ENCODE data around the gene CAMK1D. TPM values are rescaled to one million over a fixed set of nuclear protein-coding genes. Genes with fewer than 3 reads are reported as not detected.

Gene CAMK1D
- total and polyA plus RNA-seq, 10 of the 15 experiments (the other 5 are each of a cell fraction or from before 2014, with no cell fraction given), result 2.1 to 35.5 (median 14.7) TPM

GRCh38 chr10:12691596-12691995, 342.2 kb downstream of the CAMK1D start:
- Histone ChIP-seq H3K9me3 (replicated peaks; ENCODE audit: control insufficient read depth, insufficient read depth, low read length) (no peaks in the 10 kb centered on the region), H3K36me3 (ENCODE audit: control insufficient read depth in 2 of 2, insufficient read depth in 2 of 2, low read length in 1 of 2) (no peaks in the 10 kb centered on the region), H3K4me3 (no peak overlapping the region), H4K20me1 (ENCODE audit: control insufficient read depth, insufficient read depth) (no peaks in the 10 kb centered on the region), H3K9ac (ENCODE audit: control insufficient read depth, insufficient read depth, low read length) (no peak overlapping the region), H3K4me1 (ENCODE audit: control insufficient read depth, insufficient read depth, low read length) (no peaks in the 10 kb centered on the region), H3K27me3 (replicated peaks in 1 of 2; ENCODE audit: control insufficient read depth in 2 of 2, insufficient read depth in 2 of 2, low read length in 1 of 2) (no peaks in the 10 kb centered on the region), H2AFZ (ENCODE audit: control insufficient read depth, low read depth, low read length) (no peak overlapping the region), H3K27ac (ENCODE audit: control insufficient read depth, insufficient read depth) (no peak overlapping the region), H3K79me2 (ENCODE audit: control insufficient read depth, insufficient read depth, low read length) (no peaks in the 10 kb centered on the region), H3K4me2 (ENCODE audit: control insufficient read depth, insufficient read depth) (no peak overlapping the region)
- DNase-seq (ENCODE audit: low read depth, low spot score) (no peak), ATAC-seq (no peak), FAIRE-seq (no peak)
- WGBS (ENCODE audit: insufficient coverage, insufficient replicate concordance, low lambda C conversion rate, missing lambda C conversion rate), result 92% methylated on average over 7 of the region's 7 CpGs
- ChIA-PET POLR2A (no interaction called here), SMC1A (ENCODE audit: uncharacterized antibody, unreplicated experiment) (interaction anchor here (1.1 kb wide), 1 partner anchor 19 kb away, joined by 3 read pairs; no protein-coding TSS in a partner anchor), CTCF (interaction anchor here (2.0 kb wide), 1 partner anchor 19 kb away, joined by 4 read pairs; no protein-coding TSS in a partner anchor), RAD21 (ENCODE audit: unreplicated experiment) (no interaction called here)
- in situ Hi-C loops (cut with MboI) (no loop called here), intact Hi-C loops (cut with micrococcal nuclease; ENCODE audit: unreplicated experiment) (no loop called here)
- no peak for TF ChIP-seq CBFB (IDR thresholded peaks at IDR 0.05; ENCODE audit: low read depth)
- no TSS peak for BruUV-seq (replicated peaks)

- Histone ChIP-seq H3K4me1 (ENCODE audit: control insufficient read depth, insufficient read depth, low read length) (no peaks in the 10 kb centered on the region), H3K9ac (ENCODE audit: control insufficient read depth, insufficient read depth, low read length) (no peak overlapping the region), H3K4me2 (ENCODE audit: control insufficient read depth, insufficient read depth) (no peak overlapping the region), H3K27ac (ENCODE audit: control insufficient read depth, insufficient read depth) (no peak overlapping the region), H3K27me3 (replicated peaks in 1 of 2; ENCODE audit: control insufficient read depth in 2 of 2, insufficient read depth in 2 of 2, low read length in 1 of 2) (no peaks in the 10 kb centered on the region), H2AFZ (ENCODE audit: control insufficient read depth, low read depth, low read length) (no peak overlapping the region), H4K20me1 (ENCODE audit: control insufficient read depth, insufficient read depth) (no peaks in the 10 kb centered on the region), H3K4me3 (no peak overlapping the region), H3K36me3 (ENCODE audit: control insufficient read depth in 2 of 2, insufficient read depth in 2 of 2, low read length in 1 of 2) (no peaks in the 10 kb centered on the region; a peak in 1 of 4 replicates), H3K79me2 (ENCODE audit: control insufficient read depth, insufficient read depth, low read length) (no peaks in the 10 kb centered on the region), H3K9me3 (replicated peaks; ENCODE audit: control insufficient read depth, insufficient read depth, low read length) (no peaks in the 10 kb centered on the region; the same call in 2 of the 3 replicates)
- in situ Hi-C loops (cut with MboI), result no loop called here
- DNase-seq (ENCODE audit: low read depth, low spot score), result no peak
- BruUV-seq (replicated peaks), result no TSS peak
- POLR2A ChIA-PET, result no interaction called here
- no peak for TF ChIP-seq PML (IDR thresholded peaks at IDR 0.05; ENCODE audit: low read length)
- TF ChIP-seq ZBTB4 (CRISPR knock-in tag; IDR thresholded peaks at IDR 0.05), result no peak
- TF ChIP-seq ATF7 (IDR thresholded peaks at IDR 0.05; ENCODE audit: low read depth), result no peak
- CTCF ChIA-PET, result interaction anchor here (3.4 kb wide), 1 partner anchor 13 kb away, joined by 21 read pairs; no protein-coding TSS in a partner anchor
- SMC1A ChIA-PET (ENCODE audit: uncharacterized antibody, unreplicated experiment), result no interaction called here
- FAIRE-seq, result no peak
- RAD21 ChIA-PET (ENCODE audit: unreplicated experiment), result no interaction called here
- ATAC-seq, result no peak
- WGBS (ENCODE audit: insufficient coverage, insufficient replicate concordance, low lambda C conversion rate, missing lambda C conversion rate), result 99% methylated on average over 9 of the region's 9 CpGs
- intact Hi-C loops (cut with micrococcal nuclease; ENCODE audit: unreplicated experiment), result no loop called here
These were observed 348.4 kb downstream of the CAMK1D start for GRCh38 chr10:12697764-12698163.

Measured in GM12878 (cell line).